Measurements from ENCODE around the gene EI24. TPM values are rescaled to one million over a fixed set of nuclear protein-coding genes. Genes with fewer than 3 reads are reported as not detected.
A peak's percentile ranks its signal among the peaks of the same experiment; 100 is the strongest.

Gene EI24
- total and polyA plus RNA-seq, 2 of the 8 experiments (the other 6 are each of a cell fraction or from before 2014, with no cell fraction given), result 135 to 264 TPM

DNA sequence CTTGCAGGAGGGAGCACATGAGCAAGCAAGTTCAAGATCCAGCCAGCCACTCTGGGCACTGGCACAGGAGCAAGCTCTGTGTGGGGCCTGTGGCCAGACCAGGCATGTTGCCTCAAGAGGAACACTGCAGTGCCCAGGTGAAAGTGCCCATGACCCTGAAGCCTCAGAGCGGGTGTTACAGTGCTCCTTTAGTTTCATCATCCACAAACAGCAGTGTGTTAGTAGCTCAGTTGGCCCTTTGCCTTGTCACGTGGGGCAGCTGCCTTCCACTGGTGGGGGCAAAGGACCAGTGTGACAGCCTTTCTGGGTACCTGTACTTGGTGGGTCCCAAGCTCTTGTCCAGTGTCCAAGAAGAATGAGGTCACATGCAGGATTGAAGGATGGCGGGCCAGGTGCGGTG lies 3.0 kb upstream of the EI24 start:
- Histone ChIP-seq H3K79me2 (ENCODE audit: control insufficient read depth in 1 of 2, insufficient read depth in 2 of 2, low read length in 2 of 2) (peaks cover 5 to 17% of the 10 kb centered on the region in 2 experiments; a peak in 3 of 4 replicates), H3K23me2 (ENCODE audit: low read depth, low read length) (peaks cover 6% of the 10 kb centered on the region), H3K14ac (ENCODE audit: insufficient read length) (no peak overlapping the region), H4K5ac (ENCODE audit: insufficient read length, low read depth, low read length) (no peak overlapping the region), H3K36me3 (ENCODE audit: control insufficient read depth in 2 of 4, insufficient read depth in 4 of 4, low read length in 3 of 4) (no peaks in the 10 kb centered on the region), H3K18ac (ENCODE audit: extremely low read depth, low read length) (no peak overlapping the region), H2BK120ac (replicated peaks; ENCODE audit: low read depth, low read length) (no peak overlapping the region), H2BK20ac (ENCODE audit: low read length) (no peak overlapping the region), H3K56ac (replicated peaks; ENCODE audit: insufficient read length, low read depth, low read length) (no peak overlapping the region), H4K91ac (replicated peaks; ENCODE audit: insufficient read length, low read length) (no peak overlapping the region), H4K8ac (ENCODE audit: extremely low read depth, insufficient read depth, low read length) (no peak overlapping the region), H2AFZ (ENCODE audit: low read length) (peak overlapping the region; percentile 85; the same call in 1 of the 2 replicates), H3K27me3 (replicated peaks in 1 of 4; ENCODE audit: control insufficient read depth in 3 of 4, extremely low read depth in 1 of 4, insufficient read depth in 3 of 4, low read length in 3 of 4) (no peaks in the 10 kb centered on the region), H2BK12ac (ENCODE audit: low read depth, low read length) (no peak overlapping the region), H3K9ac (replicated peaks in 1 of 4; ENCODE audit: extremely low read depth in 1 of 4, low read depth in 3 of 4, low read length in 3 of 4) (no peak overlapping the region), H3K4me3 (ENCODE audit: extremely low read depth in 1 of 4, insufficient read depth in 2 of 4, low read depth in 3 of 4, low read length in 4 of 4) (no peak overlapping the region), H3K4ac (replicated peaks; ENCODE audit: insufficient read length, low read depth, low read length) (no peak overlapping the region), H2BK5ac (ENCODE audit: low read depth, low read length) (no peak overlapping the region), H3K23ac (ENCODE audit: insufficient read length) (no peak overlapping the region), H2AK5ac (ENCODE audit: low read depth, low read length) (no peak overlapping the region), H3K79me1 (ENCODE audit: low read depth, low read length) (peaks cover 3% of the 10 kb centered on the region; the same call in 1 of the 2 replicates), H3K9me3 (ENCODE audit: insufficient read depth in 2 of 2, low read depth in 1 of 2, low read length in 1 of 2) (no peaks in the 10 kb centered on the region), H2BK15ac (ENCODE audit: low read length) (no peak overlapping the region), H3K4me2 (ENCODE audit: insufficient read depth in 1 of 2, low read depth in 2 of 2, low read length in 2 of 2) (no peak overlapping the region), H3K4me1 (replicated peaks in 1 of 4; ENCODE audit: control insufficient read depth in 3 of 4, insufficient read depth in 4 of 4, low read length in 3 of 4) (peaks cover 2 to 10% (median 5%) of the 10 kb centered on the region in 4 experiments; a peak in 6 of 7 replicates), H3K27ac (ENCODE audit: low read depth, low read length) (no peak overlapping the region), H4K20me1 (replicated peaks in 1 of 2; ENCODE audit: control insufficient read depth in 1 of 2, insufficient read depth in 2 of 2, low read length in 2 of 2) (peaks cover 0 to 4% of the 10 kb centered on the region in 2 experiments)
- POLR2A ChIA-PET (ENCODE audit: partially characterized antibody), result interaction anchor here (0.6 to 1.2 kb wide), 2 partner anchors 59 to 83 kb away, joined by 3 read pairs; partner anchors contain the start of gene CHEK1
- no peak for DNase-seq (ENCODE audit: low read depth in 1 of 2, low spot score in 2 of 2)
- CTCF ChIA-PET (ENCODE audit: partially characterized antibody), result interaction anchor here (0.7 kb wide), 1 partner anchor 38 kb away, joined by 3 read pairs; no protein-coding TSS in a partner anchor
- TF ChIP-seq MAFK (IDR thresholded peaks at IDR 0.05; ENCODE audit: low read depth, low read length) (no peak), SP4 (IDR thresholded peaks at IDR 0.05; ENCODE audit: low read length) (no peak), RFX5 (IDR thresholded peaks at IDR 0.05; ENCODE audit: borderline replicate concordance, low read depth, low read length) (no peak), TBP (IDR thresholded peaks at IDR 0.05; ENCODE audit: low read depth, low read length) (no peak)
- TF ChIP-seq, protein P1, sequence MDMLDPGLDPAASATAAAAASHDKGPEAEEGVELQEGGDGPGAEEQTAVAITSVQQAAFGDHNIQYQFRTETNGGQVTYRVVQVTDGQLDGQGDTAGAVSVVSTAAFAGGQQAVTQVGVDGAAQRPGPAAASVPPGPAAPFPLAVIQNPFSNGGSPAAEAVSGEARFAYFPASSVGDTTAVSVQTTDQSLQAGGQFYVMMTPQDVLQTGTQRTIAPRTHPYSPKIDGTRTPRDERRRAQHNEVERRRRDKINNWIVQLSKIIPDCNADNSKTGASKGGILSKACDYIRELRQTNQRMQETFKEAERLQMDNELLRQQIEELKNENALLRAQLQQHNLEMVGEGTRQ (IDR thresholded peaks at IDR 0.05; ENCODE audit: low read length), result no peak
- no peak for FAIRE-seq
- 96% methylated on average over 4 of the region's 4 CpGs; no CpG with 5 or more reads in 1 of the 2 experiments for WGBS, 2 experiments (ENCODE audit: extremely low coverage in 1 of 2, insufficient coverage in 1 of 2, insufficient read length in 1 of 2, insufficient replicate concordance in 2 of 2, low coverage in 1 of 2, low lambda C conversion rate in 2 of 2, missing lambda C conversion rate in 1 of 2)

Measured in H1 (cell line).